NCI-H187 (cell line): ENCODE results near the gene ACKR1.

Experiments
- DNase-seq, 2 experiments: peaks; one replicate each; lab custom pipeline; 2025; lab: John Stamatoyannopoulos, UW

Gene ACKR1

GRCh38 chr1:159187647-159188374 lies 16.9 kb upstream of the ACKR1 start:
- no peak for DNase-seq

- no peak for DNase-seq
Measured at GRCh38 chr1:159188375-159188788, 16.3 kb upstream of the ACKR1 start.

GRCh38 chr1:159190441-159190840 lies 14.2 kb upstream of the ACKR1 start:
- no peak for DNase-seq

GRCh38 chr1:159196543-159196942 lies 8.1 kb upstream of the ACKR1 start:
- no peak for DNase-seq

GRCh38 chr1:159197561-159198557 lies 6.8 kb upstream of the ACKR1 start:
- DNase-seq = peak; percentile 28 to 57

GRCh38 chr1:159199901-159200300 lies 4.8 kb upstream of the ACKR1 start:
- DNase-seq = no peak

GRCh38 chr1:159200769-159201168 lies 3.9 kb upstream of the ACKR1 start:
- DNase-seq = no peak

GRCh38 chr1:159201642-159202041 lies 3.0 kb upstream of the ACKR1 start:
- DNase-seq = no peak

- no peak for DNase-seq
Measured at GRCh38 chr1:159203610-159204009, 1.1 kb upstream of the ACKR1 start.

- no peak for DNase-seq
Measured at GRCh38 chr1:159205225-159205624, 550 bp downstream of the ACKR1 start.

GRCh38 chr1:159206110-159206509 lies 1.4 kb downstream of the ACKR1 start:
- DNase-seq = no peak

GRCh38 chr1:159207080-159207479 lies 2.4 kb downstream of the ACKR1 start:
- DNase-seq = no peak

GRCh38 chr1:159207774-159208173 lies 3.1 kb downstream of the ACKR1 start:
- DNase-seq = no peak

- no peak for DNase-seq
Measured at GRCh38 chr1:159208175-159208825, 3.6 kb downstream of the ACKR1 start.

- DNase-seq = no peak
Measured at GRCh38 chr1:159209061-159209460, 4.4 kb downstream of the ACKR1 start.

GRCh38 chr1:159211331-159212136 lies 6.9 kb downstream of the ACKR1 start:
- DNase-seq = no peak

GRCh38 chr1:159212596-159212995 lies 7.9 kb downstream of the ACKR1 start:
- DNase-seq = no peak

GRCh38 chr1:159214149-159214760 lies 9.6 kb downstream of the ACKR1 start:
- peak in 1 of 2 experiments; percentile 31 for DNase-seq

GRCh38 chr1:159218649-159219636 lies 14.3 kb downstream of the ACKR1 start:
- DNase-seq = no peak
